ENCODE measurements around the gene ZBTB47. TPM values are rescaled to one million over a fixed set of nuclear protein-coding genes. Genes with fewer than 3 reads are reported as not detected.

ZBTB47 gene
- total RNA-seq, 1 experiment from 2014 or later = 8.1 TPM

GRCh38 chr3:42688016-42688415 lies 34.5 kb downstream of the ZBTB47 start:
- H3K27me3 ChIP-seq (ENCODE audit: insufficient read depth, low read depth) = 0 out of 2 replicates have a peak, but pooled peaks cover 6% of the 10 kb centered on the region
- no peak for DNase-seq
- H3K9me3 ChIP-seq (ENCODE audit: insufficient read depth, low read depth) = no peaks in the 10 kb centered on the region
- intact Hi-C loops (cut with micrococcal nuclease; ENCODE audit: unreplicated experiment) = no loop called here
- H3K4me3 ChIP-seq = no peak overlapping the region
- H4K20me1 ChIP-seq (ENCODE audit: insufficient read depth) = no peaks in the 10 kb centered on the region
- BruUV-seq (replicated peaks) = no TSS peak
- H3F3A ChIP-seq (ENCODE audit: insufficient read depth, low read depth) = no peaks in the 10 kb centered on the region
- CTCF ChIA-PET = no interaction called here
- no peaks in the 10 kb centered on the region for H3K36me3 ChIP-seq (ENCODE audit: low read depth)
- no peak for TF ChIP-seq EZH2 (IDR thresholded peaks at IDR 0.05; ENCODE audit: low read depth)
- no peak for TF ChIP-seq CTCF (conservative IDR thresholded peaks at IDR 0.05)
- H3K4me1 ChIP-seq (replicated peaks; ENCODE audit: insufficient read depth) = peaks cover 15% of the 10 kb centered on the region
- H3K4me2 ChIP-seq = no peak overlapping the region
- H3K9me2 ChIP-seq (ENCODE audit: insufficient read depth) = no peaks in the 10 kb centered on the region
- H2AFZ ChIP-seq = no peak overlapping the region
- H3K79me2 ChIP-seq (ENCODE audit: low read depth) = no peaks in the 10 kb centered on the region
- POLR2A ChIA-PET (ENCODE audit: unreplicated experiment) = no interaction called here
- H3K27ac ChIP-seq = no peak overlapping the region

DNA sequence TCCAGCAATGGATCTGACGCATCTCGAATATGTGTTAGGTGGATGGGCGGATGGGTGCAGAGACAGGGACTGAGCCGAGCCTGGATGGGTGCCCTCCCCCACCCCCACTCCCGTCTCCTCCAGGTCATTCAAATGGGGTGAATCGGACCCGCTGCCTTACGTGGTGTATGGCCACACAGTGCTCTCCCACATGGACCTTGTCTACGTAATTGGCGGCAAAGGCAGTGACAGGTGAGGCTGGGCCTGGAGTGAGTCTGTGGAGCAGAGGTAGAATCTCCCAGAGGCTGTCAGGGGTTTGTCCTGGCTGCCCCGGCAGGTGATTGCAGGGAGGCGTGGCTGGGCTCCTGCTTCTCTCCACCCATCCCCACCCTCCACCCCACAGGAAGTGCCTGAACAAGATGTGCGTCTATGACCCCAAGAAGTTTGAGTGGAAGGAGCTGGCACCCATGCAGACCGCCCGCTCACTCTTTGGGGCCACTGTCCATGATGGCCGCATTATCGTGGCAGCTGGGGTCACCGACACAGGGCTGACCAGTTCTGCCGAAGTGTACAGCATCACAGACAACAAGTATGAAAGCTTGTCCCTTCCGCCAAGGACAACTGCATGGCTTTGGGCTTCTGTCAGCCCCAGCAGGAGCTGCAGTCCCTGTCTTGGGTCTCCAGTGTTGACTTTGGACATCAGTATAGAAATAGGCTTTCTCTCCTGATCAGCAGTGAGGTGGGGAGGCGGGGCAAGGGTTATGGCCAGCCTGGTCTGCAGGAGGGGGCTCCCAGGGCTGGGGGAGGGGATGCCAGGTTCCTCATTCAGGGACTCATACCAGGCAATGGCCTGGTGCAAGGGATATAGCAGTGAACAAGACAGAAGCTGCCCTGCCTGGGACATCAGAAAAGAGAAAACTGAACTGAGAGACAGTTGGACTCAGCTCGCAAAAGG lies 35.3 kb downstream of the ZBTB47 start:
- BruUV-seq (replicated peaks) = no TSS peak

DNA sequence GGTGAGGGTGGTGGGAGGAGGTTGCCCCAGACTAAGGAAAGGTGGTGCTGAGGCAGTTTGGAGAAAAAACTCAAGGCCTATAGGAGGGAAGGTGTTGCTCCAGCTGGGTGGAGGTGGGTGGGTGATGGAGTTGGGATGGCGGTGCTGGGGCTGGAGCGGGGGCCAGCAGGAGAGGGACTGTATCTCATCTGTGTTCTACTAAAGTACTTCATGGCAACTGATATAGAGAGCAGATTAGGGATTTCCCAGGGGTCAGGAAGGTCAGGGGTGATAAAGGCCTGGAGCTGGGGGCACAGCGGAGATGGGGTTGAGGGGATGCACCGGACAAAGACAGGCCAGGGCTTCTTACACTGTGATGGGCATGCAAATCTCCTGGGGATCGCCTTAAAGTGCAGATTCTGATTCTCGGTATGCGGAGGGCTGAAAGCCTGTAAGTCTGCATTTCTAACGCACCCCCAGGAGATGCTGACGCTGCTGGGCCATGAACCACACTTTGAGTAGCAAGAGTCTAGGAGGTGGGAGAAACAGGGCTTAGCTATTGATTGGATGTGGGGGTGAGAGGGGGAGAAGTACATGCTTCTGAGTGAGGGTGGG lies 36.0 kb downstream of the ZBTB47 start:
- ChIA-PET CTCF (no interaction called here), POLR2A (ENCODE audit: unreplicated experiment) (no interaction called here)
- Histone ChIP-seq H3F3A (ENCODE audit: insufficient read depth, low read depth) (no peaks in the 10 kb centered on the region), H3K27ac (no peak overlapping the region), H3K36me3 (ENCODE audit: low read depth) (no peaks in the 10 kb centered on the region), H4K20me1 (ENCODE audit: insufficient read depth) (no peaks in the 10 kb centered on the region), H3K4me3 (no peak overlapping the region), H3K79me2 (ENCODE audit: low read depth) (no peaks in the 10 kb centered on the region), H3K4me2 (no peak overlapping the region), H3K27me3 (ENCODE audit: insufficient read depth, low read depth) (0 out of 2 replicates have a peak, but pooled peaks cover 6% of the 10 kb centered on the region), H2AFZ (no peak overlapping the region), H3K9me3 (ENCODE audit: insufficient read depth, low read depth) (no peaks in the 10 kb centered on the region), H3K9me2 (ENCODE audit: insufficient read depth) (no peaks in the 10 kb centered on the region), H3K4me1 (replicated peaks; ENCODE audit: insufficient read depth) (peaks cover 4% of the 10 kb centered on the region)
- no peak for DNase-seq
- TF ChIP-seq EZH2 (IDR thresholded peaks at IDR 0.05; ENCODE audit: low read depth) (no peak), CTCF (conservative IDR thresholded peaks at IDR 0.05) (no peak)
- intact Hi-C loops (cut with micrococcal nuclease; ENCODE audit: unreplicated experiment) = no loop called here
- BruUV-seq (replicated peaks) = no TSS peak

More for the DNA sequence above, 35.3 kb downstream of the ZBTB47 start:
- TF ChIP-seq EZH2 (IDR thresholded peaks at IDR 0.05; ENCODE audit: low read depth) (no peak), CTCF (conservative IDR thresholded peaks at IDR 0.05) (no peak)
- POLR2A ChIA-PET (ENCODE audit: unreplicated experiment) = no interaction called here
- Histone ChIP-seq H3K4me3 (no peak overlapping the region), H3K36me3 (ENCODE audit: low read depth) (no peaks in the 10 kb centered on the region), H2AFZ (no peak overlapping the region), H3K79me2 (ENCODE audit: low read depth) (no peaks in the 10 kb centered on the region), H3K27me3 (ENCODE audit: insufficient read depth, low read depth) (0 out of 2 replicates have a peak, but pooled peaks cover 6% of the 10 kb centered on the region), H3K27ac (no peak overlapping the region), H3K9me3 (ENCODE audit: insufficient read depth, low read depth) (no peaks in the 10 kb centered on the region), H3K9me2 (ENCODE audit: insufficient read depth) (no peaks in the 10 kb centered on the region), H3K4me1 (replicated peaks; ENCODE audit: insufficient read depth) (peaks cover 9% of the 10 kb centered on the region), H3F3A (ENCODE audit: insufficient read depth, low read depth) (no peaks in the 10 kb centered on the region), H4K20me1 (ENCODE audit: insufficient read depth) (no peaks in the 10 kb centered on the region), H3K4me2 (no peak overlapping the region)
- no peak for DNase-seq
- intact Hi-C loops (cut with micrococcal nuclease; ENCODE audit: unreplicated experiment) = no loop called here
- CTCF ChIA-PET = no interaction called here
